Activated T-helper 2 cell treated with anti-CD3 and anti-CD28 coated beads, Interferon-gamma antibody, Interleukin-2, Interleukin-4, amounts not matched to agents 10 μg/mL and 5 μg/mL and 100 μg/mL, durations not matched to agents 14 hours and 24 hours and 36 hours (primary cell): Measurements from ENCODE around the gene DDB1. TPM values are rescaled to one million over a fixed set of nuclear protein-coding genes. Genes with fewer than 3 reads are reported as not detected.

ENCODE experiments used
- DNase-seq: peaks from one replicate; pipeline ENCODE4 v3.0.0; 2021; ENCODE audit warnings: low spot score
- H3K27ac Mint-ChIP-seq: one replicate; pipeline ENCODE4 v1.8.0; 2021; ENCODE audit warnings: mixed read lengths
- H3K27me3 Mint-ChIP-seq: one replicate; pipeline ENCODE4 v1.8.0; 2021; ENCODE audit warnings: low read depth, mixed read lengths
- H3K36me3 Mint-ChIP-seq: one replicate; pipeline ENCODE4 v1.8.0; 2021; ENCODE audit warnings: low read depth, mixed read lengths
- H3K4me1 Mint-ChIP-seq: one replicate; pipeline ENCODE4 v1.8.0; 2021; ENCODE audit warnings: low read depth, mixed read lengths
- H3K4me3 Mint-ChIP-seq: one replicate; pipeline ENCODE4 v1.8.0; 2021; ENCODE audit warnings: low read depth, mild to moderate bottlenecking, moderate library complexity, mixed read lengths
- H3K9me3 Mint-ChIP-seq: one replicate; pipeline ENCODE4 v1.8.0; 2021; ENCODE audit warnings: mixed read lengths
- intact Hi-C: fragments of 100-400 bp; cut with micrococcal nuclease; formaldehyde crosslinking; loops from one replicate; pipeline ENCODE4 v1.15.1; 2023
- total RNA-seq: library from RNA; stranded (reverse); gene quantifications from 2 replicates; pipeline ENCODE4 v1.2.3, GENCODE V29; 2022

DDB1 gene
- total RNA-seq, 1 donor from 2014 or later, result 260 TPM

DNA sequence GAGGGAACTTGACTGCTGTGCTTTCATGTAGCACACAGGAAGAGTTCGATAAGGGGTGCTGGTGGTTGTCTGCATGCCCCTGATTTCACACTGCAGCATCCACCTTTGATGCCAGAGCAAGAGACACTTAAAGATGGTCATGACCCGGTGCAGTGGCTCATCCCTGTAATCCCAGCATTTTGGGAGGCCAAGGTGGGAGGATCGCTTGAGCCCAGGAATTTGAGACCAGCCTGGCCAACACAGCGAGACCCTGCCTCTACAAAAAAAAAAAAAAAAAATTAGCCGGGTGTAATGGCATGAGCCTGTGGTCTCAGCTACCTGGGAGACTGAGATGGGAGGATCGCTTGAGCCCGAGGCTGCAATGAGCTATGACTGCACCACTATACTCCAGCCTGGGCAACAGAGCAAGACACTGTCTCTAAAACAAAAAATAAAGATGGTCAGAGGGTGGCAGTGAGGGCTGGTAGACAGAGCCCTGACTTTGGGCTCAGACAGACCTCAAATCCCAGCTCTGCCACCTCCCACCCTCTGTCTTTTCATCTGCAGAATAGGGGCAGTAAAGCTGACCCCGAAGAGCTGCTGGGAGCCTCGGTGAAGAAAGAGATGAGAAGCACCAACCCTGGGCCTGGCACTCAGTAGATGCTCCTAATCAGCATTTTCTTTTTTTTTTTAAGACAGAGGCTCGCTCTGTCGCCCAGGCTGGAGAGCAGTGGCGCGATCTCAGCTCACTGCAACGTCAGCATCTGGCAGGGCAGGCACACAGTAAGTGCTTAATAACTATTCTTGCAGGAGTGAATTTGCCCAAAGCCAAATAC, 55.5 kb downstream of the DDB1 start:
- H3K9me3 Mint-ChIP-seq, result no peaks in the 10 kb centered on the region

GRCh38 chr11:61275191-61275590, 57.7 kb downstream of the DDB1 start:
- H3K27ac Mint-ChIP-seq, result no peak overlapping the region
- H3K9me3 Mint-ChIP-seq, result no peaks in the 10 kb centered on the region
- no peaks in the 10 kb centered on the region for H3K27me3 Mint-ChIP-seq
- DNase-seq, result no peak
- intact Hi-C loops, result no loop called here
- no peak overlapping the region for H3K4me3 Mint-ChIP-seq
- no peaks in the 10 kb centered on the region for H3K36me3 Mint-ChIP-seq
- no peaks in the 10 kb centered on the region for H3K4me1 Mint-ChIP-seq

More for the DNA sequence above, 55.5 kb downstream of the DDB1 start:
- no peaks in the 10 kb centered on the region for H3K36me3 Mint-ChIP-seq
- no peaks in the 10 kb centered on the region for H3K27me3 Mint-ChIP-seq
- no peak for DNase-seq
- no peaks in the 10 kb centered on the region for H3K4me1 Mint-ChIP-seq
- H3K27ac Mint-ChIP-seq, result no peak overlapping the region
- H3K4me3 Mint-ChIP-seq, result no peak overlapping the region
- intact Hi-C loops, result no loop called here

DNA sequence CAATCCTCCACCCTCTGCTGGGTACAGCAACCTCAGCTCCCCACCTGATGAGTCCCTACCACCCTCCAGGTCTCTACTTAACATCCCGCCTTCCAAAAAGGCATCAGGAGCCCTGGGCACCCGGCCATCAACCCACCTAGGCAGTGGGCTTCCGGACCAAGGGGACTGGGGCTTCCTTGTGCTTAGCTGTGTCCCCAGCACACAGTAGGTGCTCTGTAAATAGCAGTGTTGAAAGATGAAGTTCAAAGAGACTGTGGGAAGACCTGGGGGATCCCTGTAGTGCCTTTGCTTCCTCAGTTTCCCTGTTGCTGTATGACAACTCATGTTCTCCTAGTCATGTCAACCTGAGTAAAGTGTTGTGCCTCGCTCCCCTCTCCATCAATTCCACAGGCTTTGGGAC, 58.8 kb downstream of the DDB1 start:
- H3K27me3 Mint-ChIP-seq, result no peaks in the 10 kb centered on the region
- H3K9me3 Mint-ChIP-seq, result no peaks in the 10 kb centered on the region
- intact Hi-C loops, result no loop called here
- H3K4me3 Mint-ChIP-seq, result no peak overlapping the region
- H3K27ac Mint-ChIP-seq, result no peak overlapping the region
- DNase-seq, result no peak
- no peaks in the 10 kb centered on the region for H3K4me1 Mint-ChIP-seq
- H3K36me3 Mint-ChIP-seq, result no peaks in the 10 kb centered on the region

DNA sequence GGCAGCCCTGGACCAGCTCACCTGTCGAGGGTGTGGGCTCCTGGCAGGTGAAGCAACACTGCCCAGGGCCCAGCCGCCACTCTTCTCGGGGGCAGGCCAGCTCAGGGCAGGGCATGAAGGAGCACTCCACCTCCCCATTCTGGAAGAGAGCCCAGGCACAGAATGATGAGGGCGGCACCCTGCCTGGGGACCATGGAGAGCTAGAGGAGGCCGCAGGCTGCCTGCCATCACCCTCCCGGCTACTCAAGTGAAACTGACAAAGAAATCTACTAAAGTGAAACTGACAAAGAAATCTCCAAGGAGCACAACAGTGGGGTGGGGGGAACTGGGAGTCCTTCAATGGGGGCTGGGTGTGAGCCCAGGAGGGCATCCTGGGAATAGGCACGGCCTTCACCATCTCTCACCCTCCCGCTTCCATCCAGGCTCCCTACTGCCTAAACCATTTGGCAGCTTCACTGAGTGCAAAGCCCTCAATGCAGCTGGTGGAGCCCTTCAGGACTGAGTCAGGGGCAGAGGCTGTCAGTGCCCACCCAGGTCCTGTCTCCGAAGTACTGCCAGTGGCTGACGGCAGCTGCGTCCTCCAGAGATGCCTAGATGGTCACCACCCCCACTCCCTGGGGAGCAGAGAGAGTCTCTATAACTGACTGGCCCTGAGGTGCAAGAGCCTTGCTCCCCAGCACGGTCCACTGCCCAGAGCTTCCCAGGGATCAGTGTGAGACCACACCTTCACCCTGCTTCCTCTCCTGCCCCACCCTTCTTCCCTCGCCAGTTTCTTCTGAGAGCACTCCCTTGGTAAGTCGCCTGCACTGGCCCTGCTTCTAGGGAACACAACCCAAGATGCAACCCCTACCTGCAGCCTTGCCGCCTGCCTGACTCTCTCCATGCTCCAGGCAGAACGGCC, 59.5 kb downstream of the DDB1 start:
- Mint-ChIP-seq H3K27ac (no peak overlapping the region), H3K36me3 (no peaks in the 10 kb centered on the region), H3K4me1 (no peaks in the 10 kb centered on the region), H3K4me3 (no peak overlapping the region), H3K9me3 (no peaks in the 10 kb centered on the region), H3K27me3 (no peaks in the 10 kb centered on the region)
- intact Hi-C loops, result no loop called here
- no peak for DNase-seq

DNA sequence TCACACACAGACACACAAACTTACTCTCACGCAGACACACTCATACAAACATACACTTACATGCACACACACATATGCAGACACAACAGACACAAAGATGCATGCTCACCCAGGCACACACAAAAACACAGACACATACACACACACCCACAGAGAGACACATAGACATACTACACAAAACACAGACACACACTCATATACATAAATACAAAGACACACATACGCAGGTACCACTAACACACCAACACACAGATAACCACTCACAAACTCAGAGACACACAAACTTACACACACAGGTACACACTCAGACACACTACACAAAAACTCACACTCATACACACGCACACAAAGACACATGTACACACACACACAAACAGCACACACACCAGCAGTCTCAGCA, 60.2 kb downstream of the DDB1 start:
- no peaks in the 10 kb centered on the region for H3K9me3 Mint-ChIP-seq
- H3K36me3 Mint-ChIP-seq, result no peaks in the 10 kb centered on the region
- DNase-seq, result no peak
- intact Hi-C loops, result no loop called here
- H3K27me3 Mint-ChIP-seq, result no peaks in the 10 kb centered on the region
- no peak overlapping the region for H3K27ac Mint-ChIP-seq
- H3K4me1 Mint-ChIP-seq, result no peaks in the 10 kb centered on the region
- no peak overlapping the region for H3K4me3 Mint-ChIP-seq

DNA sequence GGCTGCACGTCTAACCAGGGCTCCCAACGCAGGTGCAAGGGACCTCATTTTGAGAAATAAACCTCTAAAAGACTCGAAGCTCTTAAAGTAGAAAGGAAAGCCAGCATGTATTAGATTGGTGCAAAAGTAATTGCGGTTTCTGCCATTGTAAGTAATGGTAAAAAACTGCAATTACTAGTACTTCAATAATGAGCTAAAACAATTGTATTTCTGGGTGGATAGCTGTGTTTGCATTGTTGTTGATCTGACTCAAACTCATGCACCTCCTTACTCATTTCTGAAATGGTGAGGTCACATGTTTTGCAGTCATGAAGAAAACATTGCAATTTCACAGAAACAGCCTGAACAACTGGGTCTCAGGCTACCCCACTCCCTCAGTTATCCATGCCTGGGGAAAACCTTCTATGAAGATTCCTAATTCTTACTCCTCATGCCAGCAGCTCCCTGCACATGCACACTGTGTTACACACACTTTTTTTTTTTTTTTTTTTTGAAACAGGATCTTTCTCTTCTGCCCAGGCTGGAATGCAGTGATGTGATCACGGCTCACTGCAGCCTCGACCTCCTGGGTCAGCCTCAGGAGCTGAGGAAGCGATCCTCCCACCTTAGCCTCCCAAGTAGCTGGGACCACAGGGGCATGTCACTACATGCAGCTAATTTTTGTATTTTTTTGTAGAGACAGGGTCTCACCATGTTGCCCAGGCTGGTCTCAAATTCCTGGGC, 62.4 kb downstream of the DDB1 start:
- no peaks in the 10 kb centered on the region for H3K9me3 Mint-ChIP-seq
- H3K27me3 Mint-ChIP-seq, result no peaks in the 10 kb centered on the region
- H3K27ac Mint-ChIP-seq, result no peak overlapping the region
- H3K4me1 Mint-ChIP-seq, result no peaks in the 10 kb centered on the region
- DNase-seq, result no peak
- H3K4me3 Mint-ChIP-seq, result no peak overlapping the region
- intact Hi-C loops, result no loop called here
- no peaks in the 10 kb centered on the region for H3K36me3 Mint-ChIP-seq

GRCh38 chr11:61268588-61269250, 64.2 kb downstream of the DDB1 start:
- H3K36me3 Mint-ChIP-seq, result no peaks in the 10 kb centered on the region
- H3K4me3 Mint-ChIP-seq, result no peak overlapping the region
- no peaks in the 10 kb centered on the region for H3K9me3 Mint-ChIP-seq
- no peaks in the 10 kb centered on the region for H3K27me3 Mint-ChIP-seq
- H3K4me1 Mint-ChIP-seq, result no peaks in the 10 kb centered on the region
- intact Hi-C loops, result no loop called here
- no peak for DNase-seq
- H3K27ac Mint-ChIP-seq, result no peak overlapping the region

DNA sequence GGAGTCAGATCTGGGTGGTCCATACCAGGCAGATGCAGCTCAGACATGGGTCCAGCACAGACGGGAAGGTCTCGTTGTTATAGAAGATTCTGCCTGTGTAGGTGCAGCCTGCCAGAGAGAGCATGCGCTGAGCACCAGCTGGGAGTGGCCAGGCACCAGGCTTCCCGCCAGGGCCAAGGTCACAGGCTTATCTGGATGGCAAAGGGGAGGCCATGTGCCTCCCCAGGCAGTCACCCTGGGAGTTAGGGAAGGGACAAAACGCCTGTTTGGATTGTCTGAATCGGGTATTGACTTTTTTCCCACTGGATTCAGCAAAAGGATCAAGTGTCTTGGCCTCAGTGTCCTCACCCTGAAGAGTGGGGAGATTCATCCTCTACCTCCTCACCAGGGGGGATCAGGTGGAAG, 65.5 kb downstream of the DDB1 start:
- no peaks in the 10 kb centered on the region for H3K27me3 Mint-ChIP-seq
- no peak overlapping the region for H3K27ac Mint-ChIP-seq
- intact Hi-C loops, result no loop called here
- H3K9me3 Mint-ChIP-seq, result no peaks in the 10 kb centered on the region
- H3K4me3 Mint-ChIP-seq, result no peak overlapping the region
- H3K4me1 Mint-ChIP-seq, result no peaks in the 10 kb centered on the region
- H3K36me3 Mint-ChIP-seq, result no peaks in the 10 kb centered on the region
- DNase-seq, result no peak

GRCh38 chr11:61266602-61267001, 66.3 kb downstream of the DDB1 start:
- H3K36me3 Mint-ChIP-seq, result no peaks in the 10 kb centered on the region
- H3K27ac Mint-ChIP-seq, result no peak overlapping the region
- no peak for DNase-seq
- no peaks in the 10 kb centered on the region for H3K4me1 Mint-ChIP-seq
- no peaks in the 10 kb centered on the region for H3K9me3 Mint-ChIP-seq
- no peak overlapping the region for H3K4me3 Mint-ChIP-seq
- no peaks in the 10 kb centered on the region for H3K27me3 Mint-ChIP-seq
- intact Hi-C loops, result no loop called here

GRCh38 chr11:61265357-61265756, 67.5 kb downstream of the DDB1 start:
- no peaks in the 10 kb centered on the region for H3K27me3 Mint-ChIP-seq
- DNase-seq, result no peak
- H3K36me3 Mint-ChIP-seq, result no peaks in the 10 kb centered on the region
- no peaks in the 10 kb centered on the region for H3K9me3 Mint-ChIP-seq
- no peak overlapping the region for H3K27ac Mint-ChIP-seq
- no peaks in the 10 kb centered on the region for H3K4me1 Mint-ChIP-seq
- intact Hi-C loops, result no loop called here
- H3K4me3 Mint-ChIP-seq, result no peak overlapping the region

DNA sequence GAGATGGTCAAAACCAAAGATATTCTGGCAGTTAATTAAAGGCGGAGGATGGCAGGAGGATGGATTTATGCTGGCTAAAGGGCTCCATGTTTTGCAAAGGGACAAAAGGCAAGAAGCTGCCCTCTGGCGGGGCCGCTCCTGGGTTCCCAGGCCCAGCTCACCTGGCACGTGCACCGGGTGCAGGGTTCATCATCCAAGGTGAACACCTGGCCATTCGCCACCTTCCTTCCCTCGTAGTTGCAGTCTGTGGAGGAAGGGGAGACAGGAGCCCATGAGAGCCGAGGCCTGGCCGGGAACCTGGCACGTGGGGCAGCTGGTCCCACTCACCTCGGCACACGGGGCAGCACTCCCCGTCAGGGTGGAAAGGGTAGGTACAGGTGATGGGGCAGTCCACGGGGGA, 68.1 kb downstream of the DDB1 start:
- Mint-ChIP-seq H3K9me3 (no peaks in the 10 kb centered on the region), H3K36me3 (no peaks in the 10 kb centered on the region), H3K27ac (no peak overlapping the region), H3K27me3 (no peaks in the 10 kb centered on the region), H3K4me1 (no peaks in the 10 kb centered on the region), H3K4me3 (no peak overlapping the region)
- no peak for DNase-seq
- intact Hi-C loops, result no loop called here

DNA sequence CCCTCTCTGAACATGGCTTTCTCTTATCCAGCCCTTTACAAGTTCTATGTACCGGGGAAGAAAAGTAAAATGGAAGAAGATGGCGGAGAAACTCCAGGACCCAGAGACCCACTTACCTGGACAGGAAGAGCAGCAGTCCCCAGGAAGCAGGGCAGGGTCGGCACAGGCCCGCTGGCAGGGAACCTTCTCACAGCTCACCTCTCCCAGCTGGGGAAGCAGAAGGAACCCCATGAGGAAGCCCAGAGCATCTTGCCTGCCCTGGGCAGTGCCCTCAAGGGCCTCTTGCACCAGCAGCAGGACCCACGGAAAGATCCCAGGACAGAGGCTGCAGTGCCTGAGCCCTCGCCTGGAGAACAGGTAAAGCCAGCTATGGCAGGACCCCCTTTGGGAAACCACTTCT, 68.5 kb downstream of the DDB1 start:
- Mint-ChIP-seq H3K27ac (no peak overlapping the region), H3K9me3 (no peaks in the 10 kb centered on the region)
- intact Hi-C loops, result no loop called here

More for the DNA sequence above, 68.5 kb downstream of the DDB1 start:
- no peaks in the 10 kb centered on the region for H3K4me1 Mint-ChIP-seq
- no peaks in the 10 kb centered on the region for H3K27me3 Mint-ChIP-seq
- no peaks in the 10 kb centered on the region for H3K36me3 Mint-ChIP-seq
- no peak for DNase-seq
- H3K4me3 Mint-ChIP-seq, result no peak overlapping the region
